DOHH2 (cell line): ENCODE results near the gene AFMID.

Experiments used
- CTCF ChIP-seq: fragments of 200-600 bp; sonication (generic); IDR thresholded peaks from one replicate; pipeline ENCODE4 v1.5.1; 2014; ENCODE audit warnings: antibody characterized with exemption, mild to moderate bottlenecking, low read depth, low read length; ENCODE audit not compliant: poor library complexity, severe bottlenecking
- EZH2phosphoT487 ChIP-seq: fragments of 200-600 bp; sonication (generic); IDR thresholded peaks from 2 replicates; pipeline ENCODE4 v1.6.1; 2017; ENCODE audit warnings: borderline replicate concordance, mild to moderate bottlenecking, antibody characterized with exemption, low read length, moderate library complexity, mixed read lengths

- TF ChIP-seq CTCF (no peak), EZH2phosphoT487 (no peak)
Observed at GRCh38 chr17:78208486-78208885, 21.3 kb downstream of the AFMID start.
